Neural crest cell (in vitro differentiated cells): Measurements from ENCODE around the gene ZBTB38. TPM values are rescaled to one million over a fixed set of nuclear protein-coding genes. Genes with fewer than 3 reads are reported as not detected.
A peak's percentile ranks its signal among the peaks of the same experiment; 100 is the strongest.

Source experiments
- DNase-seq: peaks from one replicate; pipeline ENCODE4 v3.0.0; 2021; ENCODE audit warnings: low read depth, mixed read lengths, low spot score
- H3K27ac Mint-ChIP-seq: one replicate; pipeline ENCODE4 v1.8.0; 2021; ENCODE audit warnings: mild to moderate bottlenecking, mixed read lengths; ENCODE audit not compliant: unreplicated experiment
- H3K27me3 Mint-ChIP-seq: 2 replicates; pipeline ENCODE4 v1.8.0; 2021; ENCODE audit warnings: low read depth, mild to moderate bottlenecking, mixed read lengths
- H3K36me3 Mint-ChIP-seq: 2 replicates; pipeline ENCODE4 v1.8.0; 2021; ENCODE audit warnings: low read depth, mild to moderate bottlenecking, mixed read lengths
- H3K4me1 Mint-ChIP-seq: 2 replicates; pipeline ENCODE4 v1.8.0; 2021; ENCODE audit warnings: mixed read lengths
- H3K4me3 Mint-ChIP-seq: one replicate; pipeline ENCODE4 v1.8.0; 2021; ENCODE audit warnings: mild to moderate bottlenecking, mixed read lengths
- H3K9me3 Mint-ChIP-seq: 2 replicates; pipeline ENCODE4 v1.8.0; 2021; ENCODE audit warnings: mixed read lengths
- total RNA-seq: library from RNA; stranded (reverse); gene quantifications from 2 replicates; pipeline ENCODE4 v1.2.1, GENCODE V29; 2021
- TF ChIP-seq, protein P1 (sequence below): fragments of 200-600 bp; sonication (generic); conservative IDR thresholded peaks from 2 replicates; pipeline ENCODE4 v1.5.0; 2021; ENCODE audit warnings: antibody characterized with exemption, mild to moderate bottlenecking

ZBTB38 gene
- total RNA-seq, 1 donor from 2014 or later = 27.9 TPM

DNA sequence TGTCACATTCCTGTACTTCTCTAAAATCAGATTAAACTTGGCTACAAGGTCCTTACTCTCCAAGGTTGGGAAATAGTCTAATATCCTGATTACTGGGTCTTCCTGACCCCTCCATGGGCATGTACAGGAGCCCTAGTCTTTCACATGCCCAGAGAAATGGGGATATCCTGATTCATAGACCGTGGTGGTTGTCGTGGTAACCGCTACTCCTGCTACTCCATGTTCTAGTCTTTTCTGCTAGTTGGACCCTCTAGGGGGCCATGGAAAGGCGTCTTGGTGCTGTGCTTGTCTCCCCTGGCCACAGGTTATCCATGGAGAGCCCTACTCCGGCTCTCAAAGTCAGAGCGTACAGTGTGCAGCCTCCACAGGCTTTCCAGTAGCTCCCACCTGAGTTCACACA, 13.1 kb upstream of the ZBTB38 start:
- H3K27me3 Mint-ChIP-seq = peaks cover 3% of the 10 kb centered on the region
- H3K4me1 Mint-ChIP-seq = peaks cover 6% of the 10 kb centered on the region
- TF ChIP-seq, protein P1, sequence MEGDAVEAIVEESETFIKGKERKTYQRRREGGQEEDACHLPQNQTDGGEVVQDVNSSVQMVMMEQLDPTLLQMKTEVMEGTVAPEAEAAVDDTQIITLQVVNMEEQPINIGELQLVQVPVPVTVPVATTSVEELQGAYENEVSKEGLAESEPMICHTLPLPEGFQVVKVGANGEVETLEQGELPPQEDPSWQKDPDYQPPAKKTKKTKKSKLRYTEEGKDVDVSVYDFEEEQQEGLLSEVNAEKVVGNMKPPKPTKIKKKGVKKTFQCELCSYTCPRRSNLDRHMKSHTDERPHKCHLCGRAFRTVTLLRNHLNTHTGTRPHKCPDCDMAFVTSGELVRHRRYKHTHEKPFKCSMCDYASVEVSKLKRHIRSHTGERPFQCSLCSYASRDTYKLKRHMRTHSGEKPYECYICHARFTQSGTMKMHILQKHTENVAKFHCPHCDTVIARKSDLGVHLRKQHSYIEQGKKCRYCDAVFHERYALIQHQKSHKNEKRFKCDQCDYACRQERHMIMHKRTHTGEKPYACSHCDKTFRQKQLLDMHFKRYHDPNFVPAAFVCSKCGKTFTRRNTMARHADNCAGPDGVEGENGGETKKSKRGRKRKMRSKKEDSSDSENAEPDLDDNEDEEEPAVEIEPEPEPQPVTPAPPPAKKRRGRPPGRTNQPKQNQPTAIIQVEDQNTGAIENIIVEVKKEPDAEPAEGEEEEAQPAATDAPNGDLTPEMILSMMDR = no peak
- no peaks in the 10 kb centered on the region for H3K9me3 Mint-ChIP-seq
- H3K27ac Mint-ChIP-seq = no peak overlapping the region
- no peak overlapping the region for H3K4me3 Mint-ChIP-seq
- no peaks in the 10 kb centered on the region for H3K36me3 Mint-ChIP-seq
- DNase-seq = no peak

DNA sequence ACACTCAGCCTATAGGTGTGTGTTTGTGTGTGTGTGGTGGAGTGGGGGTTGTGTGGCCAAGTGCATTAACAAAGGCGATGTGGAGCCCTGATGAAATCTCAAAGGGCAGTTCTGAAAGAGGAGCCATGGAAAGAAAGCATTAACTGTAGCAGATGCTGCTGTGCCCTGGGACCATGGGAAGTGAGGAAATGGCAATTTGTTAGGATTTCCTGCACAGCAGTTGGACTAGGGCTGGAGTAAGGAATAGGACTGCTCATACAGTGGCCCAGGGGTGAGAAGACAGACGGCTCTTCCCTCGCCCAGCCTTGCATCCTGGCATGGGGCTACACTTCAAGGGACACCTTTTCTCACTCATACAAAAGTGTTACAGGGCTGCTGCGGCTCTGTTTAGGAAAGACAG, 12.3 kb upstream of the ZBTB38 start:
- H3K27ac Mint-ChIP-seq = peak overlapping the region; percentile 85
- TF ChIP-seq, protein P1 = no peak
- H3K27me3 Mint-ChIP-seq = peaks cover 3% of the 10 kb centered on the region

DNA sequence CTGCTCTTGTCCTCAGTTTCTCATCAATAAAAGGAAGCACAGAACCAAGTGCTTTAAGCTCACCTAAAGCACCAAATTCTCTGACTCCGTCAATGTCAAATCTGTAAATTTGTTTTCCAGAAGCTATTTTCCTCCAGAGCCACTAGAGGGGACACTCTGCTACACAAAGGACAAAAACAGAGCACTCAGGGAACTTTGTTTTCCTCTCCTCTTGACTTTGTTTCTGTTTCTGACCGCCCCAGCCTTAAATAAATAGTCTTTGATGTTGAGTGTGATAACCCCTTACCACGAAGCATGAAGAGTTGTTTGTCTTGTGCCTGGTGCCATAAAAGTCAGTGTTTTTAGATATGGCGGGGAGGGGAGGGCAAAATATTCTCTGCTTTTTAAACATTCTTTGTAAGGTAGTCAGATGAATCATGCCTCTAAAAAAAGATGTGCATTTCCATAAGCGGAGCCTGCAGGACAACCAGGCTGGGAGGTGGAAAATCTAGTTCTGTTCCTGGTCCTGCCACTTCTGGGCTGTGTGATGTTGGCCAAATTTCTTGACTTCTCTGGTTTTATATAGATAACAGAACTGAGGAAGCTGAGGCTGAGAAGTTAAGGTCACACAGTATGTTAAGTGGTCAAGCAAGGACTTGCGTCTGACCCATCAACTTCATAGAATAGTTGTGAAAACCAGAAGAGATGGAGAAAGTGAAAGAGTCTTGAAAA, 7.3 kb upstream of the ZBTB38 start:
- Mint-ChIP-seq H3K4me3 (no peak overlapping the region), H3K27ac (peak overlapping the region; percentile 29), H3K36me3 (peaks cover 2% of the 10 kb centered on the region), H3K9me3 (peaks cover 4% of the 10 kb centered on the region), H3K27me3 (no peaks in the 10 kb centered on the region), H3K4me1 (peaks cover 9% of the 10 kb centered on the region)
- DNase-seq = no peak
- TF ChIP-seq, protein P1 = peak; percentile 83

More for the DNA sequence above, 12.3 kb upstream of the ZBTB38 start:
- Mint-ChIP-seq H3K36me3 (no peaks in the 10 kb centered on the region), H3K4me1 (peaks cover 11% of the 10 kb centered on the region), H3K4me3 (no peak overlapping the region), H3K9me3 (no peaks in the 10 kb centered on the region)
- DNase-seq = no peak

DNA sequence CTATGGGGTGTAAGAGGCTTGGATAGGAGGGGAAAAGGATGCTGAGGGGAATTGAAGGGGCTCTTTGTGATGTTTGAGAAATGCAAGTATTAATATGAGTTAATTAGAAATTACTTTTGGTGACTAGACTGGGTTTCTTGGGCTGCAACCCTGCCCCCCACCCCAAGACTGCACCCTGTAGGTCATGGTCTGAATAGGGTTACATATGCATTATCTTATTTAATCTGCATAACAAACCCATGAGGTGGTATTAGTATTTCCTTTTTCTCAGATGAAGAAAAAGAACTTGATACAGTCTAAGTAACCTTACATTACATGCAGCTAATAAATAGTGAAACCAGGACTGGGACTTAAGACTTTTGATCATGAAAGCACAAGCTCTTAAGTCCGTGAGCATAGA, 5.6 kb upstream of the ZBTB38 start:
- Mint-ChIP-seq H3K4me1 (peaks cover 26% of the 10 kb centered on the region), H3K27ac (no peak overlapping the region), H3K9me3 (peaks cover 4% of the 10 kb centered on the region), H3K36me3 (peaks cover 2% of the 10 kb centered on the region), H3K27me3 (no peaks in the 10 kb centered on the region), H3K4me3 (no peak overlapping the region)
- TF ChIP-seq, protein P1 = no peak
- DNase-seq = no peak

DNA sequence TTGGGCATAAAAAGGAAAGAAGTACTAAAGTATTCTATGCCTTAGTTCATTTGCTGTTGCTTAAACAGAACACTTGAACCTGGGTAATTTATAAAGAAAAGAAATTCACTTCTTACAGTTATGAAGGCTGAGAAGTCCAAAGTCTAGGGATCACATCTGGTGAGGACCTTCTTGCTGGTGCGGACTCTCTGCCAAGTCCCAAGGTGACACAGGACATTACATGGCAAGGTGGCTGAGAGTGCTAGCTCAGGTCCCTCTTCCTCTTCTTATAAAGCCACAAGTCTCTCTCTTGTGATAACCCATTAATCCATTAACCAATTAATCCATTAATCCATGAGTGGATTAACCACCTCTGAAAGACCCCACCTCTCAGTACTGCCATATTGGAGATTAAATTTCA, 3.1 kb upstream of the ZBTB38 start:
- Mint-ChIP-seq H3K9me3 (peaks cover 6% of the 10 kb centered on the region), H3K36me3 (peaks cover 6% of the 10 kb centered on the region), H3K4me1 (peaks cover 50% of the 10 kb centered on the region), H3K27me3 (no peaks in the 10 kb centered on the region), H3K27ac (no peak overlapping the region), H3K4me3 (no peak overlapping the region)
- DNase-seq = no peak
- TF ChIP-seq, protein P1 = no peak
